Colonic mucosa (tissue), 4 donors: Measurements from ENCODE around the gene TRIM54. TPM values are rescaled to one million over a fixed set of nuclear protein-coding genes. Genes with fewer than 3 reads are reported as not detected.
A peak's percentile ranks its signal among the peaks of the same experiment; 100 is the strongest.
"Not testable (repeated sequence)": the region's sequence is repeated elsewhere in the genome, so short reads cannot be mapped to it uniquely, and the experiment has no call there.

Experiments
- DNase-seq: peaks from one replicate; pipeline ENCODE4 v3.0.0-alpha.2; 2020
- H3K27ac ChIP-seq: fragments of 200-600 bp; one replicate; pipeline ENCODE4 v1.8.0; 2021
- H3K27me3 ChIP-seq: fragments of 200-600 bp; one replicate; pipeline ENCODE4 v1.8.0; 2021
- H3K36me3 ChIP-seq: fragments of 200-600 bp; one replicate; pipeline ENCODE4 v1.8.0; 2021
- H3K4me1 ChIP-seq: fragments of 200-600 bp; one replicate; pipeline ENCODE4 v1.8.0; 2021; ENCODE audit warnings: mild to moderate bottlenecking
- H3K4me3 ChIP-seq: fragments of 200-600 bp; one replicate; pipeline ENCODE4 v1.8.0; 2021
- H3K9ac ChIP-seq, 2 donors: one replicate each; pipeline ENCODE4 v1.7.0; 2013; ENCODE audit warnings: control low read depth in 2 of 2, low read depth in 2 of 2, low read length in 2 of 2
- H3K9me3 ChIP-seq: fragments of 200-600 bp; one replicate; pipeline ENCODE4 v1.8.0; 2021
- intact Hi-C: fragments of 100-400 bp; cut with DNase I; formaldehyde crosslinking; loops from one replicate; pipeline ENCODE4 v1.14.1; 2022
- total RNA-seq, 2 donors: library from RNA; stranded (reverse); fragmentation: NEBNext Ultra II Directional in 1 of 2; extraction: Animal tissue kit (Norgen Biotek cat#: 25700) in 1 of 2; gene quantifications; one replicate each; pipeline ENCODE4 v1.2.1, GENCODE V29; 2021
- TF ChIP-seq, protein P1 (sequence below): fragments of 200-600 bp; IDR thresholded peaks from one replicate; pipeline ENCODE4 v1.8.0; 2022; ENCODE audit warnings: antibody characterized with exemption, mild to moderate bottlenecking
- donor health status: healthy.
- donor health status: DM: no; HTN: no; CAD: no.
- donor health status: DM: no; HTN: no; CAD: no.

TRIM54 gene
- total RNA-seq, 2 donors from 2014 or later = 0.24 TPM; not detected in 1

DNA sequence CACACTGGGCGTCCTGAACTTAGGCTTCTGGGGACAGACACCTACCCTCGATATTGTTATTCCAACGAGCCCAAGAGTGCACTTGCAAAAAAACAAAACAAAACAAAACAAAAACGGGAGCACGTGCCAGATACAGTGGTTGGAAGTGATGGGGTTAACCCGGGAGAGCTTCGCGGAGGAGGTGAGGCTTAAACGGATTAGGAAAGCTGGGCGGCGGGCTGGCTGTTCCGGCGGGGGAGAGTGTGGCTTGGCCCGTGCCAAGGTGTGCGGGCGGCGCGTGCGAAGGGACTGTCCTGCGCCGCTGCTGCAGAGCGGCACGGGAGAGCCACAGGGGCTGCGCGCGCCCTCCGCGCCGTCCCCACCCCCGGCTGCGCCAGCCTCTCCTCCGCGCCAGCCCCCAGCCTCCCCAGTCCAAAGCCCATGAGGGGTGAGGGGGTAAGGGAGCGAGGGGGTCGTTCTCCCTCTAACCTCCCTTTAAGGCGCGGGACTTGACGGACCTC lies 17.9 kb upstream of the TRIM54 start:
- intact Hi-C loops = no loop called here
- peak overlapping the region; percentile 19 for H3K4me3 ChIP-seq
- H3K27me3 ChIP-seq = peaks cover 52% of the 10 kb centered on the region
- no peak for DNase-seq
- H3K4me1 ChIP-seq = peaks cover 7% of the 10 kb centered on the region
- TF ChIP-seq, protein P1, sequence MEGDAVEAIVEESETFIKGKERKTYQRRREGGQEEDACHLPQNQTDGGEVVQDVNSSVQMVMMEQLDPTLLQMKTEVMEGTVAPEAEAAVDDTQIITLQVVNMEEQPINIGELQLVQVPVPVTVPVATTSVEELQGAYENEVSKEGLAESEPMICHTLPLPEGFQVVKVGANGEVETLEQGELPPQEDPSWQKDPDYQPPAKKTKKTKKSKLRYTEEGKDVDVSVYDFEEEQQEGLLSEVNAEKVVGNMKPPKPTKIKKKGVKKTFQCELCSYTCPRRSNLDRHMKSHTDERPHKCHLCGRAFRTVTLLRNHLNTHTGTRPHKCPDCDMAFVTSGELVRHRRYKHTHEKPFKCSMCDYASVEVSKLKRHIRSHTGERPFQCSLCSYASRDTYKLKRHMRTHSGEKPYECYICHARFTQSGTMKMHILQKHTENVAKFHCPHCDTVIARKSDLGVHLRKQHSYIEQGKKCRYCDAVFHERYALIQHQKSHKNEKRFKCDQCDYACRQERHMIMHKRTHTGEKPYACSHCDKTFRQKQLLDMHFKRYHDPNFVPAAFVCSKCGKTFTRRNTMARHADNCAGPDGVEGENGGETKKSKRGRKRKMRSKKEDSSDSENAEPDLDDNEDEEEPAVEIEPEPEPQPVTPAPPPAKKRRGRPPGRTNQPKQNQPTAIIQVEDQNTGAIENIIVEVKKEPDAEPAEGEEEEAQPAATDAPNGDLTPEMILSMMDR = no peak
- no peak overlapping the region for H3K27ac ChIP-seq
- H3K36me3 ChIP-seq = no peaks in the 10 kb centered on the region
- H3K9me3 ChIP-seq = no peaks in the 10 kb centered on the region
- no peak overlapping the region for H3K9ac ChIP-seq

DNA sequence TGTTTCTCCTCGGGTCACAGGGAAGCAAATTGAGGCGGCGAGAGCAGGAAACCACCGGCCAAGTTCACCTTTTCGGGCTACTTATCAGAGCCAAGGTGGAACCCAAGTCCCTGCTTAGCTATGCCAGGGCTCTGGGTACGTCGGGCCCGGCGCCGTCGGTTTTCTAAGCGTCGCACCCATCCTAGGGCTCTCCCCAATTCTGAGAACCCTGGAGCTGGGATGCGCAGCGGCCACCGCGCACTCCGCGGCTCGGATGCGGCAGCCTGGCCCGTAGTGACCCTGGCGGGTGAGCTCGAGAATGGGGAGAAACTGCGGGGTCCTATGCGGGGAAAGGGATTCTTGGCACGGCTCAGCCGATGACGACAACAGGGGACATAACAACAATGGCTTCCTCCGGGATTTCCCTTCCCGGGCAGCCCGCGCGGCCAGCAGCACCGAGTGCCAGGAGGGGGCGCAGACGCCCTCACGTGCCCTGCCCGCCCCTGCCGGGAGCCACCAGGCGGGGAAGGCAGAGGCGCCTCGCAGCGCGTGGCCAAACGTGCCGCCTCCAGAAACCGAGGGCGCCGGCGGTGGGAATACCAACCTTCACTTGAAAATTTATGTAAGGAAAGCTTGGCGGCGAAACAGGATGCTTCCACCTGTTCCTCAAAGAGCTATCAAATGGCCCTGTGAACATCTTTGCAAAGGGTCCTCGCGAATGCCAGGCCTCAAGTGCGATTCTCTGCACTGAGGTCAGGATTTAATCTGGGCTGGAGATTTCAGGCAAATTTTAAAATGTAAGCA lies 17.3 kb upstream of the TRIM54 start:
- DNase-seq = peak; percentile 67
- peak overlapping the region; percentile 19 for H3K4me3 ChIP-seq
- intact Hi-C loops = no loop called here
- H3K27me3 ChIP-seq = peaks cover 52% of the 10 kb centered on the region
- peak overlapping the region in 1 of 2 donors; percentile 35 for H3K9ac ChIP-seq
- H3K9me3 ChIP-seq = no peaks in the 10 kb centered on the region
- H3K27ac ChIP-seq = no peak overlapping the region
- H3K36me3 ChIP-seq = no peaks in the 10 kb centered on the region
- H3K4me1 ChIP-seq = peaks cover 7% of the 10 kb centered on the region
- TF ChIP-seq, protein P1 = peak; percentile 26

DNA sequence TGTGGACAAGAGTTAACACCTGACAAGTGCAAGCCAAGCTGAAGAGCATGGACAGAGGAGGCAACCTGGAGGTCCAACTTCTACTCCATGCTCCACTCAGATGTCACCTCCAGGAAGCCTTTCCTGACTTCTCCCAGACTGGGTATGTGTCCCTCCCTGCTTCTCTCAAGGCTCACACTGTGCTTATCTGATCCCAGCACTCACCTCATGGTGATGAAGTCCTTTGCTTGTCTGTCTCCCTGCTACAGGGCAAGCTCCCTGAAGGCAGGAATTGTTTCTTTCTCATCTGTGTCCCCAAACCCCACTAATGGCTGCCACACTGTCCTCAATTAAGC lies 16.7 kb upstream of the TRIM54 start:
- Histone ChIP-seq H3K27ac (no peak overlapping the region), H3K36me3 (no peaks in the 10 kb centered on the region), H3K9me3 (no peaks in the 10 kb centered on the region), H3K27me3 (peaks cover 52% of the 10 kb centered on the region), H3K9ac (no peak overlapping the region), H3K4me1 (peaks cover 7% of the 10 kb centered on the region), H3K4me3 (no peak overlapping the region)
- intact Hi-C loops = no loop called here
- no peak for DNase-seq
- TF ChIP-seq, protein P1 = no peak

DNA sequence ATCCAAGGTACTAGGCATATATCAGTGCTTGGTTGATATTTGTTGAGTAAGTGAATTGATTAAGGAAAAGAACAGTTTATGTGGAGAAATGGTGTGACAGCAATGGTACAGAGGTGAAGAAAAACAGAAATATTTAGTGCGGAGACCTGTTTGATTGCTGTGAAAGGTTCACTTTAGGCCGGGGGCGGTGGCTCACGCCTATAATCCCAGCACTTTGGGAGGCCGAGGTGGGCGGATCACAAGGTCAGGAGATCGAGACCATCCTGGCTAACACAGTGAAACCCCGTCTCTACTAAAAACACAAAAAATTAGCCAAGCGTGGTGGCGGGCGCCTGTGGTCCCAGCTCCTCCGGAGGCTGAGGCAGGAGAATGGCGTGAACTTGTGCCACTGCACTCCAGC lies 13.9 kb upstream of the TRIM54 start:
- H3K36me3 ChIP-seq, H3K27ac ChIP-seq, intact Hi-C loops, H3K4me3 ChIP-seq, H3K9ac ChIP-seq, DNase-seq, H3K4me1 ChIP-seq, H3K9me3 ChIP-seq: not testable (repeated sequence)
- H3K27me3 ChIP-seq = peaks cover 26% of the 10 kb centered on the region

DNA sequence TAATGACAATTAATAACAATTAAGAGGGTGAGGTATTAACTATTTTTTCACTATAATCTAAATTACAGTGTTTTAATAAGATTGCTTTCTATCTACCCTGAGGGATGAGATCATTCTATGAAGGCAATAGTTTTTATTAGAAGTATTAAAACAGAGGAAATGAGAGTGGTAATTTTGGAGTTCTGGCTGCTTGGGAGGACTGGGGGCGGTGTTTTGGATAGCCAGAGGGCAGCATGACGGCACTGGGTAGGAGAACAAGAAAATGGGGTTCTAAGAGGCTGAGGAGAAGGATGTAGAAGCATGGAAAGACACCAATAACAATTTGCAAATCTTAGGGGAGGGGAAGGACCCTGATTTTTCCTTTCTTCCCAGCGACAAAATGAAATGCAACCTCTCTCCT lies 12.1 kb upstream of the TRIM54 start:
- no peak overlapping the region for H3K9ac ChIP-seq
- no peaks in the 10 kb centered on the region for H3K4me1 ChIP-seq
- H3K27me3 ChIP-seq = peaks cover 10% of the 10 kb centered on the region
- no peaks in the 10 kb centered on the region for H3K36me3 ChIP-seq
- no peak overlapping the region for H3K4me3 ChIP-seq
- no peak for DNase-seq
- no peak overlapping the region for H3K27ac ChIP-seq
- H3K9me3 ChIP-seq = no peaks in the 10 kb centered on the region
- intact Hi-C loops = no loop called here
- TF ChIP-seq, protein P1 = no peak

DNA sequence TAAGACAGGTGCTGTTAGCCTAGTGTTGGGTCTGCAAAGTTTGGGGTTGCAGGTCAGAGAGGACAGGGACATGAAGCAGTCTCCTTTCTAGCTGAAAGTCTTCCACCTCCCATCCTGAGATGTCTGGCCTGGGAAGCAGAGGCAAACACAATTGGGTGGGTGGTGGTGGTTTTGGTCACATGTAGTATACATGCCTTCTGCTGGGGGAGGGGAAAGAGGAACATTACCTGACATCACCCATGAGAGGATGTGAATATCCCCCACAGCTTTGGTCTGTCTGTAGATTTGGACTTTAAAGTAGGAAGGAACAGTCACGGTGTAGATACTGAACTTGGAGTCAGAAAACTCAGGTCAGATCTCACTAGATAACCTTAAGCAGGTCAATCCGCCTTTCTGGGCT lies 11.6 kb upstream of the TRIM54 start:
- Histone ChIP-seq H3K27me3 (peaks cover 7% of the 10 kb centered on the region), H3K9ac (no peak overlapping the region), H3K9me3 (no peaks in the 10 kb centered on the region), H3K4me1 (no peaks in the 10 kb centered on the region), H3K36me3 (no peaks in the 10 kb centered on the region), H3K27ac (no peak overlapping the region), H3K4me3 (no peak overlapping the region)
- intact Hi-C loops = no loop called here
- no peak for DNase-seq
- TF ChIP-seq, protein P1 = no peak
